ENCODE results near the gene C1QTNF8.
"Not testable (repeated sequence)": the region's sequence is repeated elsewhere in the genome, so short reads cannot be mapped to it uniquely, and the experiment has no call there.

C1QTNF8 gene

GRCh38 chr16:1093284-1094123 is 2.5 kb downstream of the C1QTNF8 start:
- Histone ChIP-seq H3K9ac (ENCODE audit: low read length) (no peak overlapping the region), H3K27ac (ENCODE audit: low read length) (no peak overlapping the region), H3K36me3 (replicated peaks; ENCODE audit: low read depth, low read length) (no peaks in the 10 kb centered on the region), H3K4me2 (ENCODE audit: low read length) (no peak overlapping the region), H3K9me3 (ENCODE audit: insufficient read depth, low read length) (no peaks in the 10 kb centered on the region), H4K20me1 (ENCODE audit: insufficient read depth, low read length) (no peaks in the 10 kb centered on the region), H3K79me2 (ENCODE audit: low read length) (no peaks in the 10 kb centered on the region), H3K4me1 (ENCODE audit: low read length) (no peaks in the 10 kb centered on the region), H3K4me3 (ENCODE audit: low read length) (no peak overlapping the region), H2AFZ (ENCODE audit: low read depth, low read length) (no peak overlapping the region), H3K27me3 (ENCODE audit: low read depth, low read length) (no peaks in the 10 kb centered on the region)
- TF ChIP-seq CTCF (IDR thresholded peaks at IDR 0.05; ENCODE audit: low read depth, low read length) (no peak), EZH2phosphoT487 (IDR thresholded peaks at IDR 0.05; ENCODE audit: low read depth) (no peak)

GRCh38 chr16:1092685-1093283 is 3.3 kb downstream of the C1QTNF8 start:
- not testable (repeated sequence) for H3K4me2 ChIP-seq (ENCODE audit: low read length); H3K27ac ChIP-seq (ENCODE audit: low read length); H3K9ac ChIP-seq (ENCODE audit: low read length); H3K4me1 ChIP-seq (ENCODE audit: low read length); H3K79me2 ChIP-seq (ENCODE audit: low read length); H2AFZ ChIP-seq (ENCODE audit: low read depth, low read length); H3K4me3 ChIP-seq (ENCODE audit: low read length); H3K9me3 ChIP-seq (ENCODE audit: insufficient read depth, low read length); H4K20me1 ChIP-seq (ENCODE audit: insufficient read depth, low read length); H3K36me3 ChIP-seq (replicated peaks; ENCODE audit: low read depth, low read length); H3K27me3 ChIP-seq (ENCODE audit: low read depth, low read length)

- Histone ChIP-seq H3K79me2 (ENCODE audit: low read length) (no peaks in the 10 kb centered on the region), H3K36me3 (replicated peaks; ENCODE audit: low read depth, low read length) (no peaks in the 10 kb centered on the region), H3K27ac (ENCODE audit: low read length) (no peak overlapping the region), H3K4me3 (ENCODE audit: low read length) (no peak overlapping the region), H3K27me3 (ENCODE audit: low read depth, low read length) (no peaks in the 10 kb centered on the region), H3K4me2 (ENCODE audit: low read length) (no peak overlapping the region), H3K9me3 (ENCODE audit: insufficient read depth, low read length) (no peaks in the 10 kb centered on the region), H3K4me1 (ENCODE audit: low read length) (no peaks in the 10 kb centered on the region), H4K20me1 (ENCODE audit: insufficient read depth, low read length) (no peaks in the 10 kb centered on the region), H3K9ac (ENCODE audit: low read length) (no peak overlapping the region), H2AFZ (ENCODE audit: low read depth, low read length) (no peak overlapping the region)
- TF ChIP-seq EZH2phosphoT487 (IDR thresholded peaks at IDR 0.05; ENCODE audit: low read depth) (no peak), CTCF (IDR thresholded peaks at IDR 0.05; ENCODE audit: low read depth, low read length) (no peak)
Observed at GRCh38 chr16:1091992-1092552, 4.0 kb downstream of the C1QTNF8 start.

- H3K27me3 ChIP-seq (ENCODE audit: low read depth, low read length), result no peaks in the 10 kb centered on the region
- TF ChIP-seq EZH2phosphoT487 (IDR thresholded peaks at IDR 0.05; ENCODE audit: low read depth) (no peak), CTCF (IDR thresholded peaks at IDR 0.05; ENCODE audit: low read depth, low read length) (no peak)
- no peak overlapping the region for H2AFZ ChIP-seq (ENCODE audit: low read depth, low read length)
- H3K4me3 ChIP-seq (ENCODE audit: low read length), result no peak overlapping the region
- H3K9me3 ChIP-seq (ENCODE audit: insufficient read depth, low read length), result no peaks in the 10 kb centered on the region
- H3K9ac ChIP-seq (ENCODE audit: low read length), result no peak overlapping the region
- no peaks in the 10 kb centered on the region for H3K4me1 ChIP-seq (ENCODE audit: low read length)
- H3K4me2 ChIP-seq (ENCODE audit: low read length), result no peak overlapping the region
- no peaks in the 10 kb centered on the region for H4K20me1 ChIP-seq (ENCODE audit: insufficient read depth, low read length)
- H3K27ac ChIP-seq (ENCODE audit: low read length), result no peak overlapping the region
- no peaks in the 10 kb centered on the region for H3K36me3 ChIP-seq (replicated peaks; ENCODE audit: low read depth, low read length)
- no peaks in the 10 kb centered on the region for H3K79me2 ChIP-seq (ENCODE audit: low read length)
Observed at GRCh38 chr16:1090620-1091587, 5.1 kb downstream of the C1QTNF8 start.

Data from OCI-LY3 (cell line).